ENCODE results near the gene GNB1.

- TF ChIP-seq POLR2A (IDR thresholded peaks at IDR 0.05; ENCODE audit: low read length) (no peak), GATA1 (IDR thresholded peaks at IDR 0.05; ENCODE audit: low read depth, low read length) (no peak)
These were observed 1.3 kb upstream of the GNB1 start for GRCh38 chr1:1892079-1892762.

Data from erythroblast (primary cell).